Loucy (cell line): ENCODE measurements around the gene SLC34A3.

Source experiments
- H2AFZ ChIP-seq: fragments of 200-600 bp; sonication (generic); 2 replicates; pipeline ENCODE4 v1.6.0; 2016; ENCODE audit warnings: antibody characterized with exemption, mild to moderate bottlenecking, low read length, moderate library complexity
- H3F3A ChIP-seq: fragments of 200-600 bp; 2 replicates; pipeline ENCODE4 v1.6.0; 2016; ENCODE audit warnings: antibody characterized with exemption, low read depth, mild to moderate bottlenecking
- H3K27me3 ChIP-seq: fragments of 200-600 bp; sonication (generic); 2 replicates; pipeline ENCODE4 v1.6.1; 2014; ENCODE audit warnings: low read length, mild to moderate bottlenecking; ENCODE audit not compliant: insufficient read depth, poor library complexity, severe bottlenecking
- H3K36me3 ChIP-seq: fragments of 200-600 bp; sonication (generic); 2 replicates; pipeline ENCODE4 v1.6.1; 2016; ENCODE audit warnings: low read length; ENCODE audit not compliant: insufficient read depth
- H3K4me1 ChIP-seq: fragments of 200-600 bp; sonication (generic); 2 replicates; pipeline ENCODE4 v1.5.1; 2014; ENCODE audit warnings: low read length, mild to moderate bottlenecking; ENCODE audit not compliant: insufficient read depth, poor library complexity, severe bottlenecking
- H3K4me2 ChIP-seq: fragments of 200-600 bp; sonication (generic); 2 replicates; pipeline ENCODE4 v1.6.0; 2014; ENCODE audit warnings: antibody characterized with exemption, low read length, low read depth, mild to moderate bottlenecking; ENCODE audit not compliant: poor library complexity, severe bottlenecking
- H3K4me3 ChIP-seq: fragments of 200-600 bp; sonication (generic); 2 replicates; pipeline ENCODE4 v1.5.1; 2014; ENCODE audit warnings: low read length, mild to moderate bottlenecking, mixed read lengths; ENCODE audit not compliant: poor library complexity, severe bottlenecking
- H3K79me2 ChIP-seq: fragments of 200-600 bp; sonication (generic); 2 replicates; pipeline ENCODE4 v1.6.1; 2014; ENCODE audit warnings: low read length; ENCODE audit not compliant: insufficient read depth
- H3K9ac ChIP-seq: fragments of 200-600 bp; sonication (generic); 2 replicates; pipeline ENCODE4 v1.6.0; 2014; ENCODE audit warnings: mild to moderate bottlenecking, low read depth, low read length, moderate library complexity; ENCODE audit not compliant: poor library complexity, severe bottlenecking
- H3K9me2 ChIP-seq: fragments of 200-600 bp; sonication (generic); replicated peaks from 2 replicates; pipeline ENCODE4 v1.6.1; 2016; ENCODE audit warnings: low read depth, low read length, mixed read lengths
- H3K9me3 ChIP-seq: fragments of 200-600 bp; sonication (generic); 2 replicates; pipeline ENCODE4 v1.6.1; 2014; ENCODE audit warnings: mild to moderate bottlenecking, antibody characterized with exemption, low read length, low read depth; ENCODE audit not compliant: insufficient read depth
- H4K20me1 ChIP-seq: fragments of 200-600 bp; sonication (generic); 2 replicates; pipeline ENCODE4 v1.6.0; 2014; ENCODE audit warnings: antibody characterized with exemption, low read length, mild to moderate bottlenecking; ENCODE audit not compliant: insufficient read depth, poor library complexity, severe bottlenecking
- EZH2phosphoT487 ChIP-seq: fragments of 200-600 bp; IDR thresholded peaks from 2 replicates; pipeline ENCODE4 v1.6.1; 2018; ENCODE audit warnings: antibody characterized with exemption, mild to moderate bottlenecking, moderate library complexity, borderline replicate concordance
- TF ChIP-seq, protein P1 (sequence below): fragments of 200-600 bp; sonication (generic); conservative IDR thresholded peaks from 2 replicates; pipeline ENCODE4 v1.5.1; 2014; ENCODE audit warnings: mild to moderate bottlenecking, antibody characterized with exemption, low read length

Gene SLC34A3

DNA sequence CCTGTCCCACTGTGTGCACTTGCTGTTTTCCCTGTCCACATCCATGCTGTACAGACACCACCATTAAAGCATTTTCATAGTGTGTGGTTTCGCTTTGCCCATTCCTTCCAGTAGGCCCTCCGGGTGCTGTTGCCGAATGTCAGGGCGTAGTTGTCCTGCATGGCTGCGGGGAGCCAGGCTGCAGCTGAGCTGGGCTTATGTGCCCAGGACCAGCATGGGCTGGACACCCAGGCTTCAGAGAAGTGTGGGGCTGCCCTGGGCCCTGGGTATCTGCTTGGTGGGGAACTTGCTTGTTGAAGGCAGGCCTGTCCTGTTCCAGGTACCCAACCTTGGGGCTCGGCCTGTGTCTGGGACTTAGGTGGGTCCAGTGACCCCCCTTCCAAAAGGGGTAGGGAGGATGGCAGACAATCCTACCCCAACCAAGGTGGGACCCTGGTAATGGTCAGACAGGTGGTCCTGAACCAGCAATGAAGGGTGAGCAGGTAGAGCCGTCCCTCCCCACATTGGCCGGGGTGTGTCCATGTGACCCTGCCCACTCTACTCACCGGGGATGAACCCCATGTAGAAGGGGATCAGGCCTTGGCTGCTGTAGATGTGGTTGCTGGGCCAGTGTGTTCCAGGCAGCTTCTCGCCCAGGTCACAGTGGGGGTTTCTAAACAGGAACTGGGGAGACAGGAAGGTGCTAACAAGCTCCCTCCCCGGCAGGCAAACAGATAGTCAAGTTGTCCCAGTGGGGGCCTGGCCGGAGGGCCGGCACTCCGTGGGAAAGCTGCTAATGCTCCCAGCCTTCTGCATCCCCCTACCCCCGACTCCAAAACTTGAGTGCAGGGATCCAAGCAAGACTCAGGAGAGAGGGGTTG is 13.2 kb downstream of the SLC34A3 start:
- Histone ChIP-seq H2AFZ (no peak overlapping the region), H3F3A (0 out of 2 replicates have a peak, but pooled peaks cover 6% of the 10 kb centered on the region), H3K79me2 (peaks cover 36% of the 10 kb centered on the region), H3K27me3 (no peaks in the 10 kb centered on the region), H4K20me1 (peaks cover 24% of the 10 kb centered on the region), H3K9ac (peak overlapping the region; percentile 26), H3K4me2 (peak overlapping the region; percentile 95), H3K4me1 (peaks cover 17% of the 10 kb centered on the region), H3K4me3 (peak overlapping the region; percentile 39), H3K9me2 (no peaks in the 10 kb centered on the region), H3K36me3 (peaks cover 21% of the 10 kb centered on the region; the same call in 1 of the 2 replicates), H3K9me3 (no peaks in the 10 kb centered on the region)
- TF ChIP-seq, protein P1, sequence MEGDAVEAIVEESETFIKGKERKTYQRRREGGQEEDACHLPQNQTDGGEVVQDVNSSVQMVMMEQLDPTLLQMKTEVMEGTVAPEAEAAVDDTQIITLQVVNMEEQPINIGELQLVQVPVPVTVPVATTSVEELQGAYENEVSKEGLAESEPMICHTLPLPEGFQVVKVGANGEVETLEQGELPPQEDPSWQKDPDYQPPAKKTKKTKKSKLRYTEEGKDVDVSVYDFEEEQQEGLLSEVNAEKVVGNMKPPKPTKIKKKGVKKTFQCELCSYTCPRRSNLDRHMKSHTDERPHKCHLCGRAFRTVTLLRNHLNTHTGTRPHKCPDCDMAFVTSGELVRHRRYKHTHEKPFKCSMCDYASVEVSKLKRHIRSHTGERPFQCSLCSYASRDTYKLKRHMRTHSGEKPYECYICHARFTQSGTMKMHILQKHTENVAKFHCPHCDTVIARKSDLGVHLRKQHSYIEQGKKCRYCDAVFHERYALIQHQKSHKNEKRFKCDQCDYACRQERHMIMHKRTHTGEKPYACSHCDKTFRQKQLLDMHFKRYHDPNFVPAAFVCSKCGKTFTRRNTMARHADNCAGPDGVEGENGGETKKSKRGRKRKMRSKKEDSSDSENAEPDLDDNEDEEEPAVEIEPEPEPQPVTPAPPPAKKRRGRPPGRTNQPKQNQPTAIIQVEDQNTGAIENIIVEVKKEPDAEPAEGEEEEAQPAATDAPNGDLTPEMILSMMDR: no peak
- TF ChIP-seq EZH2phosphoT487: no peak

DNA sequence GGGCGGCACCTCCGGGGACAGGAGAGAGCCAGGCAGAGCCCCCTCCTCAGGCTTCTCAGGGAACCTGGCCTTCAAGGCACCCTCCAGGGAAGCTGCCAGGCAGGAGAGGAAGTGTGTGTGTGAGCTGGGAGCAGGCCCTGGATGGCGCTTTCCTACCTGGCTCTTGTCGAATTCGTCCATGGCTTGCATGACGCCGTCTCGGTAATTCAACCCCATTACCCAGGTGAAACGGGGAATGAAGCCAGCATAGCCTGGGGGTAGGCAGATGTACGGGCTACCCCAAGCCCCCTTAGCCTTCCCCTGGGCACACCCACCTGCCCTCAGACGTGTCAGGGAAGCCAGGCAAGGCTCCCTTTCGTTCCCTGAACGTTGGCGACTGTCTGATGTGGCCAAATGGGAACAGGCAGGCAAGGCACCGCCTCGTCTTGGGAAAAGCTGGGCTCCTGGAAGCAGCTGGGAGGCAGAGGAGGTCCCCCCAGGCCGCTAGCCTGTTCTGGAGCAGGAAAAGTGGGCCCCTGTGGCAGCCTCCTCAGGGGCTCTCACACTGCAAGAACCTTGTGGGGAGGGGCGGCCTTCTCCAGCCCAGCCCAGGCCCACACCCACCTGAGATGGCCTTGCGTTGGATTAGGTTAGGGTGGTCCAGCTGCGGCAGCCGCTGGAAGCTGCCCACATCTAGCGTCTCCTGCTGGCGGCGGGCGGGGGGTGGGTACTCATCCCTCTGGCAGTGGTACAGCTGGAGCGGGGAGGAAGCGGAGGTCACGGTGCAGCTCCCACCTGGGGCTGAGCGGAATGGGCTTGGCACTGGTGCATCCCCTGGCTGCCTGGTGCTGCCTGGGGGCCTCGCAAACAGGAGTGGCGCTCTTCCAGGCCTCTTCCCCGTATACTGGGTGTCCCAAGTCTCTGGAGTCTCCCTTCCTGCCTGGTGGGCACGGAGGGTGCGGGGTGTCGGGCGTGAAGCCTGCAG is 14.1 kb downstream of the SLC34A3 start:
- no peaks in the 10 kb centered on the region for H3K9me3 ChIP-seq
- H3K9ac ChIP-seq: no peak overlapping the region
- 0 out of 2 replicates have a peak, but pooled peaks cover 6% of the 10 kb centered on the region for H3F3A ChIP-seq
- TF ChIP-seq, protein P1: no peak
- no peak for TF ChIP-seq EZH2phosphoT487
- H3K4me3 ChIP-seq: no peak overlapping the region
- peaks cover 21% of the 10 kb centered on the region; the same call in 1 of the 2 replicates for H3K36me3 ChIP-seq
- no peak overlapping the region for H2AFZ ChIP-seq
- H3K4me2 ChIP-seq: no peak overlapping the region
- peaks cover 27% of the 10 kb centered on the region for H3K79me2 ChIP-seq
- H3K4me1 ChIP-seq: peaks cover 15% of the 10 kb centered on the region
- H4K20me1 ChIP-seq: peaks cover 24% of the 10 kb centered on the region
- H3K27me3 ChIP-seq: no peaks in the 10 kb centered on the region
- H3K9me2 ChIP-seq: no peaks in the 10 kb centered on the region

DNA sequence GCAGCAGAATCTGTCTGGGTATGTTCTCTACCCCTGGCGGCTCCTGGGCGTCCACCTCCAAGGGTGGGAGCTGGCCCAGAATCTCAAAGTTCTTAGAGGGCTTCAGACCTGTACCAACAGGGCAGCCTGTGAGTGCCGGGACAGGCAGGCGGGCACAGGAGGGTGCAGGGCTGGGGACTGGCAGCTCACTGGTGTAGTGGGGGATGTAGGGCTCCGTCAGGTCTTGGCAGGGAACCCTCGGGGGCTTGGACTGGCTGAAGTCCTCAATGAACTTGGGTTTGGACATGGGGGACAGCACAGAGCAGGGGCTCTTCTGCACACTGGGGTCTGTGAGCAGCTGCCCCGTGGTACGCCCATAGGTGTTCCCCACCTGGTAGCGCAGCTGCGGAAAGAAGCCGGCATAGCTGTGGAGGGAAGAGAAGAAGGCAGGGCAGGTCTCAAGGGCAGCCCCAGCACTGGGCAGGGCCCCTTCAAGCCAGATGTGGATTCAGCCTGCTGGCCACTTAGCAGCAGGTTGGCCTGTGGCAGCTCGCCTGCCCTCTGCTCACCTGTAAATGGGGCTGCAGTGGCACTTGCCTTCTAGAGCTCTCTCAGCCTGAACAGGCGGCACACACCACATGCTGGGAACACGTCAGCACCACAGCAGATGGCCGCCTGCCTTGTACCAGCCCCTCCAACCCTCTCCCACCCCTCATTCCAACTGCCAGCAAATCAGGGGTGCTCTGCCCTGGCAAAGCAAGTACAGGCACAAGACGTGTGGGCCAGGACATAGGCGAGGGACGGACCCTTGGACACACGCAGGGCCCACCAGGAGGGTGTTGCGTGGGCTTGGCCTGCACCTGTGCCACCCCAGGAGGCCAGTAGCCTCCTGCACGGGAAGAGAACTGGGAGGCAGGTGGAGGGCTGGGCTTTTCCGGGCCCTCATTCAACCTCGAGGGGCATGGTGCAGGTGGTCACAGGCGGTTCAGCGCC is 15.0 kb downstream of the SLC34A3 start:
- TF ChIP-seq, protein P1: no peak
- TF ChIP-seq EZH2phosphoT487: no peak
- Histone ChIP-seq H3K9me2 (no peaks in the 10 kb centered on the region), H4K20me1 (peaks cover 24% of the 10 kb centered on the region), H3K27me3 (no peaks in the 10 kb centered on the region), H3K9me3 (no peaks in the 10 kb centered on the region), H3K36me3 (peaks cover 21% of the 10 kb centered on the region; the same call in 1 of the 2 replicates), H3K4me1 (peaks cover 15% of the 10 kb centered on the region), H3K4me2 (no peak overlapping the region), H2AFZ (no peak overlapping the region), H3K79me2 (peaks cover 26% of the 10 kb centered on the region), H3K9ac (no peak overlapping the region), H3K4me3 (no peak overlapping the region), H3F3A (no peaks in the 10 kb centered on the region)
